HuH-7.5 (cell line): ENCODE measurements around the gene E2F1.

Experiments
- DNase-seq: peaks from one replicate; pipeline ENCODE4 v3.0.0; 2011; ENCODE audit warnings: low spot score

E2F1 gene

GRCh38 chr20:33687370-33687915 is 1.3 kb upstream of the E2F1 start:
- DNase-seq = no peak

GRCh38 chr20:33686984-33687366 is 790 bp upstream of the E2F1 start:
- no peak for DNase-seq

GRCh38 chr20:33685328-33686099 is 671 bp downstream of the E2F1 start:
- DNase-seq = peak; percentile 92

GRCh38 chr20:33684533-33685327 is 1.5 kb downstream of the E2F1 start:
- no peak for DNase-seq

GRCh38 chr20:33681728-33682353 is 4.3 kb downstream of the E2F1 start:
- DNase-seq = no peak

- DNase-seq = no peak
Measured at GRCh38 chr20:33681288-33681687, 4.9 kb downstream of the E2F1 start.

- no peak for DNase-seq
Measured at GRCh38 chr20:33680686-33681085, 5.5 kb downstream of the E2F1 start.

GRCh38 chr20:33679758-33680485 is 6.3 kb downstream of the E2F1 start:
- no peak for DNase-seq

GRCh38 chr20:33677991-33678702 is 8.0 kb downstream of the E2F1 start:
- no peak for DNase-seq

- no peak for DNase-seq
Measured at GRCh38 chr20:33676652-33677645, 9.2 kb downstream of the E2F1 start.

GRCh38 chr20:33676121-33676520 is 10.1 kb downstream of the E2F1 start:
- DNase-seq = peak; percentile 47

GRCh38 chr20:33675136-33675959 is 10.8 kb downstream of the E2F1 start:
- DNase-seq = peak; percentile 50

GRCh38 chr20:33674294-33675135 is 11.7 kb downstream of the E2F1 start, which contains the start of gene NECAB3:
TSS of gene NECAB3 (minus strand) at chr20:33674428. CDS start at chr20:33674352, 76 bp downstream.
- DNase-seq = peak; percentile 96

GRCh38 chr20:33673410-33674293 is 12.5 kb downstream of the E2F1 start:
- DNase-seq = peak; percentile 87

GRCh38 chr20:33673114-33673409 is 13.1 kb downstream of the E2F1 start:
- DNase-seq = no peak

GRCh38 chr20:33672426-33673113 is 13.6 kb downstream of the E2F1 start:
- peak; percentile 73 for DNase-seq
